Fibroblast of the aortic adventitia (primary cell): Measurements from ENCODE around the gene RAP1GAP2. TPM values are rescaled to one million over a fixed set of nuclear protein-coding genes. Genes with fewer than 3 reads are reported as not detected.

Experiments
- DNase-seq: peaks from one replicate; pipeline ENCODE4 v3.0.0-alpha.2; 2010; ENCODE audit warnings: low read depth
- H3K4me3 ChIP-seq: 2 replicates; pipeline ENCODE4 v1.5.1; 2011; ENCODE audit warnings: low read depth, mild to moderate bottlenecking, control low read depth, low read length, moderate library complexity
- total RNA-seq: library from RNA; depleted of rRNA; stranded (reverse); fragments of >200 nt; gene quantifications from 2 replicates; pipeline ENCODE4 v1.2.3, GENCODE V29; 2012; ENCODE audit warnings: low replicate concordance
- TF ChIP-seq, protein P1 (sequence below): IDR thresholded peaks from 2 replicates; pipeline ENCODE4 v1.5.1; 2011; ENCODE audit warnings: mild to moderate bottlenecking, low read length, control low read depth, inconsistent platforms; ENCODE audit not compliant: insufficient read depth

RAP1GAP2 gene
- total RNA-seq, 1 donor = 5.0 TPM

DNA sequence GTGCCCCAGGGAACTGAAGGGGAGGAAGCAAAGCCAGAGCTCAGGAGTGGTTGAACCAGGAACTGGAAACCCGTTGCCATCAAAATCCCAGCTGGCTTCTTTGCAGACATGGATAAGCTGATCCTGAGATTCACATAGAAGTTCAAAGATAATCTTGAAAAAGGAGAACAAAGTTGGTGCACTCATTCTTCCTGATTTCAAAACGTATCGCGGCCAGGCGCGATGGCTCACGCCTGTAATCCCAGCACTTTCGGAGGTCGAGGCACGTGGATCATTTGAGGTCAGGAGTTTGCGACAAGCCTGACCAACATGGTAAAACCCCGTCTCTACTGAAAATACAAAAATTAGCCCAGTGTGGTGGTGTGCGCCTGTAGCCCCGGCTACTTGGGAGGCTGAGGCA, 7.1 kb downstream of the RAP1GAP2 start:
- H3K4me3 ChIP-seq = no peak overlapping the region
- TF ChIP-seq, protein P1, sequence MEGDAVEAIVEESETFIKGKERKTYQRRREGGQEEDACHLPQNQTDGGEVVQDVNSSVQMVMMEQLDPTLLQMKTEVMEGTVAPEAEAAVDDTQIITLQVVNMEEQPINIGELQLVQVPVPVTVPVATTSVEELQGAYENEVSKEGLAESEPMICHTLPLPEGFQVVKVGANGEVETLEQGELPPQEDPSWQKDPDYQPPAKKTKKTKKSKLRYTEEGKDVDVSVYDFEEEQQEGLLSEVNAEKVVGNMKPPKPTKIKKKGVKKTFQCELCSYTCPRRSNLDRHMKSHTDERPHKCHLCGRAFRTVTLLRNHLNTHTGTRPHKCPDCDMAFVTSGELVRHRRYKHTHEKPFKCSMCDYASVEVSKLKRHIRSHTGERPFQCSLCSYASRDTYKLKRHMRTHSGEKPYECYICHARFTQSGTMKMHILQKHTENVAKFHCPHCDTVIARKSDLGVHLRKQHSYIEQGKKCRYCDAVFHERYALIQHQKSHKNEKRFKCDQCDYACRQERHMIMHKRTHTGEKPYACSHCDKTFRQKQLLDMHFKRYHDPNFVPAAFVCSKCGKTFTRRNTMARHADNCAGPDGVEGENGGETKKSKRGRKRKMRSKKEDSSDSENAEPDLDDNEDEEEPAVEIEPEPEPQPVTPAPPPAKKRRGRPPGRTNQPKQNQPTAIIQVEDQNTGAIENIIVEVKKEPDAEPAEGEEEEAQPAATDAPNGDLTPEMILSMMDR = no peak
- no peak for DNase-seq

DNA sequence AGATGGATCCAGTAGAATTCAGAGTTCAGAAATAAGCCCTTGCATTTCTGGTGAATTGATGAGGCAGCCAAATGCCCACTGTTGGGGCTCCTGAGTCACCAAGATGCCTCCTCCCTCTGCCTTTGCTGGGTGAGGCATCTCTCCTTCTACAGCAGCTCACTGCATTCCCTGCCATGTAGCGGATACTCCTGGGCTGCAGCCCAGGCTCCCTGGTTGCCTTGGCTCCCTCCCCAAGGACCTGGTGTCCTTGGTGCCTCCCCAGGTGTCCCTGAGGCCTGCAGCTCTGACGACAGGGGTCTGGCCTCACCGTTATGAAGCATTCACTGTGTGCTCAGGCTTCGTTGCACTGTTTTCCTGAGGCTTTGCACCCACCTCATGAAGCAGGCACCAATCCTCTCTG, 7.7 kb downstream of the RAP1GAP2 start:
- no peak overlapping the region for H3K4me3 ChIP-seq
- TF ChIP-seq, protein P1 = no peak
- DNase-seq = no peak

DNA sequence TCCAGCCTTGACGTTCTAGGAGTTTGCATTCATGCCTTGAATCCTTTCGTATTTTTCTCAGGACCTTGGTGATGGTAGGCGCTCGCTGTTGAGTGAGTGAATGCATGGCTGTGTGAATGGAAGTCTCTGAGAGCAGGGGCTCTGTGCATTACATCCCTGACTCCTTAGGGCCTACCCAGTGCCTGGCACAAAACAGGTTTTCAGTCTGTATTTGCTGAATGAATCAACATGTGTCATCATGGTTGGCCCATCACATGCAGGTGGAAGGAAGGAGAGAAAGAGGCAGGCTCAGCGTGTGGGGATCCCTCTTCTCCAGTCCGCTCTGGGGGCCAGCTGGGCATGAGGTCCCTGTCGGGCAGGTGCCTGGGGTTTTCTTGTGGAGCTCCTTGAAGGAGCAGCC, 8.7 kb downstream of the RAP1GAP2 start:
- TF ChIP-seq, protein P1 = no peak
- no peak overlapping the region for H3K4me3 ChIP-seq
- DNase-seq = no peak

DNA sequence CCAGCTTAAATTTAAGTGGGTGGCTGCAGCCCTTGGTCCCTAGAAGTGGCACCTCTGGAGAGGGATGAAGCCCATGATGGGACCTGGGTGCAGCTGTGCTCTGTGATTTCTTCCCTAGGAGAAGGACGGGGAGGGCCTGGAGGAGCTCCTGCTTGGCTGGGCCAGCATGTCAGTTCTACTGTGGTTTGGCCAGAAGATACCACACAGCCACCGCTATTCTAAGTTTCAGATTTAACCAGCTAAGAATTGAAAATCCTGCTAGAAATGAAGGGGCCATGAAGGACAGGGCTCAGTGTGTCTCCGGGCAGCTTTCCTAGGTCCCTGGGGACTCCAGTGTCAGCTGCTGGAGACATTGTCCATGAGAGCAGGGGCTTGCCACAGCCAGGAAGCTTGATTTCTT, 9.7 kb downstream of the RAP1GAP2 start:
- no peak for DNase-seq
- TF ChIP-seq, protein P1 = no peak

DNA sequence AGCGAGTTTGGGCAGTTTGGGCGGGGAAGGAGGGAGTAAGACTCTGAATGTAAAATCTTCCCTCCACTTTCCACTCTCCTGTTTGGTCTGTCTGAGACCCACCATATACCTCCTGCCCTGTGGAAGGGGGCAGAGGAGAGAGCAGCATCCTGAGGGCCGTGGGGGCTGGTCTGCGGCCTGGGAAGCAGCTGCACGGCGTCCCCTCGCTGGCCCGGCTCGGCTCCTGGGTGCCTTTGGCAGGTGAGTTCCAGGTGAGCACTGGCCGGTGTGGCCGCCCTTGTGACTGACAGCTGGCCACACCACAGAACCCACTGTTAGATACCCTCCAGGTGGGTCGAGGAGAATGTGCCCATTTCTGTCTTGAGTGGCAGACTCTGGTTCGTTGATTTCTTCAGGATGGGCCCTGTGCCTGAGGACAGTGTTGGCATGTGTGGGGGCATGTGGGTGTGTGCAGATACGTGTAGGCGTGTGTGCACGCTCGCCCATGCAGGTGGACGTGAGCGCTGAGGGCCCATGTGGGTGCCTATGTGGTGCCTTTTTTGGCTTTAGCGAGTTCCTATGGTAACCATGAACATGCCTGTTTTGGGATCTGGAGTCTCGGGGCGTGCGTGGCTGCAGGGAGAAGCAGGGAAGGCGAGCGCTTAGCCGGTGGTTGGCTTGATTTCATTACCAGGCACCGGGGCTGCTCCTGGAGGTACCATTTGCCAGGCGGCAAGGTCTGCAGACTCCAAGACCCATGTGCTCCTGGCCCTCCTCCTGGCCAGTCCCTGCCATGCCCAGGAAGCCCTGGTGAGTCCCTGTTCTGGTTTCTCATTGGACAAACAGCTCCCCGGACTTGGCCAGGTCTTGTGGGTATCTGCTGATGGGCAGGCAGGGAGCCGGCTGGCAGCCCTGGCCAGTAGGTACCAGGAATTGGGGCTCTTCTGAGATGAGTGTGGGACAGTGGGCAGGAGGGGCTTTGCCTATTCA, 12.4 kb downstream of the RAP1GAP2 start:
- no peak for DNase-seq
- H3K4me3 ChIP-seq = no peak overlapping the region
- TF ChIP-seq, protein P1 = no peak

More for the DNA sequence above, 9.7 kb downstream of the RAP1GAP2 start:
- H3K4me3 ChIP-seq = no peak overlapping the region

DNA sequence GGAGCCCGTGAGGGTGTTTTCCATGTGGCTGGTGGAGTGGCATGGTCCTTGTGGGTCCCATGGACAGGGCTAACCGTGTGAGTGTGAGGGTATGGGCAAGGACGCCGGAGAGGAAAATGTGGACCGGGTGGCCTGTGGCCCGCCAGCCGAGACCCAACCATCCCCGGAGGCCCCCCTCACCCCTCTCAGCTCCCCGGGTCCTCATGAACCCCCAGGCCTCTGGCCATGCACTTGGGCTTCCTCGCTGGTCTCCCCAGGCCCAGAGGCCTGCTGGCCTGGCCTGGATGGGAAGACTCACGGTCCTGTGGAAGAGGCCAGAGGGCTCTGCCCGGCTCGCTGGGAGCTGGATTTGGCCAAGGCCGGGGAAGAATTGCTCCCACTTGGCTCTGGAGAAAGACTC, 13.1 kb downstream of the RAP1GAP2 start:
- TF ChIP-seq, protein P1 = no peak

More for the DNA sequence above, 13.1 kb downstream of the RAP1GAP2 start:
- no peak overlapping the region for H3K4me3 ChIP-seq
- no peak for DNase-seq
